ENCODE measurements around the gene FBXO47.
A peak's percentile ranks its signal among the peaks of the same experiment; 100 is the strongest.

GRCh38 chr17:38967290-38967738 is at the start of gene FBXO47:
- peak in 2 of 6 experiments; percentile 18 to 35 for TF ChIP-seq CTCF (IDR thresholded peaks at IDR 0.05)
- TF ChIP-seq POLR2A (IDR thresholded peaks at IDR 0.05): no peak

Measured in adrenal gland (tissue), 5 donors.